NCI-H1694 treated with DMSO at 0.1 percent for 48 hours (cell line): ENCODE data around the gene VPS4B.
A peak's percentile ranks its signal among the peaks of the same experiment; 100 is the strongest.
"Not testable (repeated sequence)": the region's sequence is repeated elsewhere in the genome, so short reads cannot be mapped to it uniquely, and the experiment has no call there.

ENCODE experiments used
- DNase-seq: peaks from one replicate; lab custom pipeline; 2025; lab: John Stamatoyannopoulos, UW

The VPS4B gene

GRCh38 chr18:63422087-63422863 lies at the start of gene VPS4B:
Gene VPS4B, minus strand, starts transcription at chr18:63422476. Its CDS starts 217 bp downstream, at chr18:63422259.
- peak; percentile 94 for DNase-seq

GRCh38 chr18:63470751-63471150 lies 48.5 kb upstream of the VPS4B start:
- DNase-seq, result no peak

- no peak for DNase-seq
These were observed 46.3 kb upstream of the VPS4B start for GRCh38 chr18:63468575-63468974.

GRCh38 chr18:63467699-63468098 lies 45.4 kb upstream of the VPS4B start:
- DNase-seq, result no peak

DNA sequence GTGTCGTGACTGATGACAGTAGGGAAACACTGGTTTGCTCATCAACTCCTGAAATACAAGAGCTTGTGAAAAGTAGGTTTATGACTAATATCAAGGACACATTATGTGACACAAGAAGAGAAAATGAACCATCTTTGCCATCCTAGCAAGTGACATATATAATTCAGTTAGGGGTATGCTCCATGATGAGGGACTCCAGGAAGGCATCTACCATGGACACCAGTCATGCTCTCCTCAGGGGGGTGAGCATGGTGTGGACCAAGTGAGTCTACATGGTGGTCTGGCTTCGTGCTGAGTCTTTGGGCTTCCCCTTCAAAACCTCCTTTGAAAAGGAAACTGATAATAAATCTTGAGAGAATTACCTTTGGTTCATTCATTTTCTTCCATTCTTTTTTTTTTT lies 42.8 kb upstream of the VPS4B start:
- no peak for DNase-seq

DNA sequence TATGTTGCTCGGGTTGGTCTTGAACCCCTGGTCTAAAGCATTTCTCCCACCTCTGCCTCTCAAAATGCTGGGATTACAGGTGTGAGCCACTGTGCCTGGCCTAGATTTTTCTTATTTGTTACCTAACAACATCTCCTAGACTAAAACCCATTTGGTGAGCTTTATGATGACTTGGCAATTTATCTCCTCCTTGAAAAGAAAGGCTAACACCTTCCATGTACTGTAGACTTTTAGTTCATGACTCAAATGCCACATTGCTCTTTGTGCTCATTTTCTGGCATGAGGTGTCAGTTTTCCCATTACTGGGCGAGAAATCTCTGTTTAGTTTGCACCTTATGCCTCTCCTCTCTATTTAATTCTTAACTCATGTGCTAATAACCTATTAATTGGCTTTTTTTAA lies 42.2 kb upstream of the VPS4B start:
- DNase-seq, result no peak

GRCh38 chr18:63460414-63460813 lies 38.1 kb upstream of the VPS4B start:
- no peak for DNase-seq

DNA sequence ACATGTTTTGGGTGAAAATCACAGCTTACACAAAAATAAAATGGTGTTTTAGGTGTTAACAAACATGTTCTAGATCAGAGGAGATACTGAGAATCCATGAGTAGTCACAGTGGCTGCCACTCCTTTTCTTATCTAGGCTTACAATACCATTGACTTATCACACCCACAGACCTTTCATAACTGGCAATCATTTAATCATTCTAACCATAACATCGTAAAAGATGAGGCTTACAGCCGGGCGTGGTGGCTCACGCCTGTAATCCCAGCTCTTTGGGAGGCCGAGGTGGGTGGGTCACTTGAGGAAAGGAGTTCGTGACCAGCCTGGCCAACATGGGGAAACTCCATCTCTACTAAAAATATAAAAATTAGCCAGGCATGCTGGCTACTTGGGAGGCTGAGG lies 35.7 kb upstream of the VPS4B start:
- no peak for DNase-seq

DNA sequence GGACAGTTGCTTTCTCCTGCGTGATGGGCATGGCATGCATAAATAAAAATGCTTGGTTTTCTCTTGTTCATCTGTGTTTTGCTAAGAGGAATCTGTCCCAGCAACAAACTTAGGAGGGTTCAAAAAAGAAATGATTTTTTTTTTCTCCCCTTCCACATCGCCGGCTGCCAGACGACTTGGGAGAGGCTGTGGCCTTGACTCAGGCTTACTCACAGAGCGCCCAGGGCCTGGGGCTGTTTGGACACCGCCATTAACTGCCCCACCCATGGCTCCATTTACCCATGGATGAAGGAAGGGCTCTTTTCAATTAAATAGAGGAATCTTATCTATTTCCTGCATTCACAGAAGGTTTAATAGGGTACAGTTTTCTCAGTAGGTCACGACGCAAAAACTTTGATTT lies 32.2 kb upstream of the VPS4B start:
- no peak for DNase-seq

- DNase-seq, result not testable (repeated sequence)
These were observed 30.5 kb upstream of the VPS4B start for GRCh38 chr18:63452751-63453150.

DNA sequence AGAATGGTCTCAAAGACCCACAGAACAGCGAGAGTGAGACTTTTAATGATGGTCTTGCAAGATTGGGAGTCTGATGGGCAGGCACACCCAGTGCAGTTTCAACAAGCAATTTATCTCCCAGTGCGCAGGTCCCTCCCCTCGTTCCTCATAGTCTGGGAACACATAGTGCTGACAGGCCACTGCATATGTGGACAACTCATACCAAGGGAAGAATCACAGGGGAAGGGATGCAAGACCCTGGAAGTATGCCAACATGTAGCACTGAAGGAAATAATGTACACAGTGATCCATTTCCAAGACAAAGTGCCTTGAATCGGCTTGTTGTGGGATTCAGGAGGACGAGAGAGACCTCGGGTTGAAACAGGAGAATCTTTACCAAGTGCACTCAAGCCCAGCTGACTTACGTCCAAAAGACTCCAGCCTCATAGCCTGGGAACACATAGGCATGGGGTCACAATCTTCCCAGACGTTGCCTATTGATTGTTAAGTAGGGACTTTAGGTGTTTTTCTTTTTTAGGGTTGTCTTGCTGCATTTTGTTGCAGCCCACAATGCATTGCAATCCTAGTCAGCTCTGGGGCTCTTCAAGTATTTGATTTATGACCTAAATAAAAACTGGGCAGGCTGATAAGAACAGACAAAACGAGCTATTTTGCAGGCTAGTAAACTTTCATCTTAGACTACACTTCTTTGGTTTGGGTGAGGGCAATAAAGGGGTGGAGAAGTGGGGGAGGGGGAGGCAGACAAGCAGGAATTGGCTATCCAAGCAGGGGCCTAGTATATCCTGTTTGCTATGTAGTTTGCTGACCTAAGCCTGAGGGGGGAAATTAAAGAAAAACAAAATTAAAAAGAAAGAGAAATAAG lies 29.8 kb upstream of the VPS4B start:
- no peak for DNase-seq

DNA sequence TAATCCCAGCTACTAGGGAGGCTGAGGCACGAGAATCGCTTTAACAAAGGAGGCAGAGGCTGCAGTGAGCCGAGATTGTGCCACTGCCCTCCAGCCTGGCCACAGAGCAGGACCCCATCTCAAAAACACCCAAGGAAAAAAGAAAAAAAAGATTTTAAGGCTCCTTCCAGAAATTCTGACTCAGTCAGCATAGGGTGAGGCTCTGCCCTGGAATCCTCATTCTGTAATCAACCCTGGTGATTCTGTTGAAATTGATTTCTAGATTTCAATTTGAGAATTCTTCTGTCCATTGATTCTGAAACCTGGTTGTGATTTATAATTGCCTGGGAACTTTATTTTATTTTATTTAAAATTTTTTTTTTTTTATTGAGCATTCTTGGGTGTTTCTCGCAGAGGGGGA lies 27.1 kb upstream of the VPS4B start:
- no peak for DNase-seq

DNA sequence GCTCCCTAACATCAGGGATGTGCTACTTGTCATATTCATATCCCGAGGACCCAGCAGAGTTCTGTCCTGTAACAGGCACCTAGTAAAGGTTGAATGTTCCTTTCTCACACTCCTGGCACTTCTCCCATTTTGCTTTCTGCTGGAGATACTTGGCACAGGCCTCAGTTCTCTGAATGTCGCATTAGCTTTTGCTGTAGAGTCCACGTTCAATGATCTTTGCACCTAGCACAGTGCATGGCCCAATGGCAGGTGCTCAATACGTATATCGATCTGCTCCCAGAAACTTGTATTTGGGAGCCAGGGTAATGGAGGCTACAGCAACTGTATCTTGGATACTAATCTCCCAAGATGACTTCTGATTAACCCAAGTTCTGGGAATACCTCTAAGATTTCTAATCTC lies 24.8 kb upstream of the VPS4B start:
- DNase-seq, result no peak

GRCh38 chr18:63446266-63446665 lies 24.0 kb upstream of the VPS4B start:
- no peak for DNase-seq

DNA sequence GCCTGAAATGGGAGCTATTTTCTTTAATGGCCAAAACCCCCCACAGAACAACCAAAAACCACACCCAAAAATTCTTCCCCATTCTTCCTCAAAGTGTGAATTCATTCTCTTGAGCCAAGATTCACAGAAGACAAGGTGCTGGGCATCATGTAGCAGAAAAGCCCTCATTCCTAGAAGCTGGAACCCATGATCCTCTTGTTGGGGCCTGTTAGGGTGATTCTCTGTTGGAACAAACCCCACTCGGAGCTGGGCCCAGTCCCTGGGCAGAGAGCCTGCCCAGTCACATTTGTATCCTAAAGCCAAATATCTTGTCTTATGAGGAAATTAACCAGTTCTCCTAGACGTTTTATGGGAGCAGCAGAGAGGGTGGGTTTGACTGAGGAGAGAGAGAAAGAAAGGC lies 22.8 kb upstream of the VPS4B start:
- DNase-seq, result no peak

GRCh38 chr18:63444580-63444979 lies 22.3 kb upstream of the VPS4B start:
- DNase-seq, result no peak

- DNase-seq, result no peak
These were observed 21.6 kb upstream of the VPS4B start for GRCh38 chr18:63443829-63444228.

- no peak for DNase-seq
These were observed 18.6 kb upstream of the VPS4B start for GRCh38 chr18:63440881-63441280.

- DNase-seq, result no peak
These were observed 17.9 kb upstream of the VPS4B start for GRCh38 chr18:63440219-63440618.

DNA sequence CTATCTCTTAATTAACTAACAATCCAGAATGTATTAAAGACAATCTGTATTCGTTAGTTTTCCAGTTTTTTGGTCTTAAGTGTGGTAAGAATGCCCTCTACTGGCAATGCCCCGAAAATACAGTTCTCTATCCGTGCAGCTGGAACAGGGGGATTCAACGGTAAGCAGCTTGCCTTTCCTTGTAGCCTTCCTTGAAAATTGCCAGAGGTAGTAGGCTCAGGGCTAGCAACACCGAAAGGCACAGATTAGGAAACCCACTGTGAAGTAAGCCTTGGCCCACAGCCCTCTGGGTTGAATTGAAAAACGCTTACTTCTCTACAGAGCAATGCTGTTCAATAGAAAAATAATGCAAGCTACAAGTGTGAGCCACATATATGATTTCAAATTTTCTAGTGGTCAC lies 17.1 kb upstream of the VPS4B start:
- DNase-seq, result peak; percentile 59

DNA sequence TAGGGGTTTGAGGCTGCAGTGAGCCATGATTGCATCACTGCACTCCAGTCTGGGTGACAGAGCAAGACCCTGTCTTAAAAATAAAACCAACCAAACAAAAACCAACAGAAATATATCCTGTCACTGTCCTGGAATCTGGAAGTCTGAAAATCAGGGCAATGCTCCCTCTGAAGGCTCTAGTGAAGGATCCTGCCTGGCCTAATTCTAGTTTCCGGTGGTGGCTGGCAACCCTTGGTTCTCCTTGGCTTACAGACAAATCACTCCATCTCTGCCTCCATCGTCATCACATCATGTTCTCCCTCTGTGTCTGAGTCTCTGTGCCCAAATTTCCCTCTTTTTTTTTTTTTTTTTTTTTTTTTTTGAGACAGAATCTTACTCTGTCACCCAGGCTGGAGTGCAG lies 15.9 kb upstream of the VPS4B start:
- no peak for DNase-seq

GRCh38 chr18:63433334-63433866 lies 11.1 kb upstream of the VPS4B start:
- DNase-seq, result no peak

- DNase-seq, result no peak
These were observed 8.9 kb upstream of the VPS4B start for GRCh38 chr18:63431180-63431579.
